Renal cortex interstitium (tissue), 11 donors: ENCODE measurements around the gene SRGAP2C. TPM values are rescaled to one million over a fixed set of nuclear protein-coding genes. Genes with fewer than 3 reads are reported as not detected.
"Not testable (repeated sequence)": the region's sequence is repeated elsewhere in the genome, so short reads cannot be mapped to it uniquely, and the experiment has no call there.

ENCODE experiments used
- DNase-seq, 11 donors: peaks; one replicate each; pipeline ENCODE4 v3.0.0-alpha.2; 2013; ENCODE audit warnings: low read depth in 9 of 11, low spot score in 4 of 11; ENCODE audit errors: extremely low read depth in 1 of 11
- polyA plus RNA-seq, 3 donors: library from polyadenylated mRNA; unstranded; fragments of 120-200 nt; gene quantifications; one replicate each; pipeline ENCODE4 v1.2.1, GENCODE V29; 2013; ENCODE audit not compliant: insufficient read length in 3 of 3

Gene SRGAP2C
- polyA plus RNA-seq, 3 donors, result 17.8 to 20.3 (median 19.6) TPM

DNA sequence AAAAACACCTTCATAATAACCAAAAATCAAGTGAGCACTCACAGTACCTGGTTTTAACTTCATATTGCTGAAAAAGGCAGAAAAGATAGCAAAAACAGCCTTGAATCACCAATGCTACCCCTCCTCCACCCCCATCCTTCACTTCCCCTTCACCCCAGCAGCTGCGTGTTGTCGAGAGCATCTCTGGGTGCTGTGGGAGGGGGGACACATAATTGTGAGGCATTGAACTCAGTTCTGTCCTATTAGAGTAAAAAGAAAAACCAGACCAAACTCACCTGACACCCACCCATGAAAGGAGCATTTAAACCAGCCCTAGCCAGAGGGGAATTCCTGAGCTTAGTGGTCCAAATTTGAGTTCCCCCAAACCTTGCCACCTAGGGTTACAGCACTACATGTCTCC, 248.7 kb downstream of the SRGAP2C start:
- not testable (repeated sequence) for DNase-seq

DNA sequence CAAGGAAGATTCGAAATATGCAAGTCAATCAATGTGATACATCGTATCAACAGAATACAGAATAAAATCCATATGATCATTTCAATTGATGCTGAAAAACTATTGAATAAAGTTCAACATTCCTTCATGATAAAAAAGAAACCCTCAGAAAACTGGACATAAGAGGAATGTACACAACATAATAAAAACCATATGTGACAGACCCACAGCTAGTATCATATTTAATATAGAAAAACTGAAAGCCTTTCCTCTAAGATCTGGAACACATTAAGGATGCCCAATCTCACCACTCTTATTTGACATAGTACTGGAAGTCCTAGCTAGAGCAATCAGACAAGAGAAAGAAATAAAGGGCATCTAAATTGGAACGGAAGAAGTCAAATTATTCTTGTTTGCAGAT, 254.1 kb downstream of the SRGAP2C start:
- DNase-seq, result not testable (repeated sequence)

DNA sequence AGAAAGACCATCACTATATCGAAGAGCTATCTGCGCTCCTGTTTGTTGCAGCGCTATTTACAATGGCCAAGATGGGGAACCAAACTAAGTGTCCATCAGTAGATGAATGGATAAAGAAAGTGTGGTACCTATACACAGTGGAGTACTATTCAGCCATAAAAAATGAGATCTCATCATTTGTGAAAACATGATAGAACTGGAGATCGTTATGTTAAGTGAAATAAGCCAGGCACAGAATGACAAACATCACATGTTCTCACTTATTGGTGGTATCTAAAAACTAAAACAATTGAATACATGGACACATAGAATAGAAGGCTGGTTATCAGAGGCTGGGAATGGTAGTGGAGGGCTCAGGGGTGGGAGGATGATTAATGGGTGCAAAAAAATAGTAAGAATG, 256.2 kb downstream of the SRGAP2C start:
- DNase-seq, result no peak

Other genes with a start within 250 kb of the SRGAP2C start
- gene FAM72B, start 635 bp upstream of the SRGAP2C start, polyA plus RNA-seq, result 1 to 10 TPM; 3.9 to 5.2 (median 5.0) TPM